HepG2 (cell line): Measurements from ENCODE around the gene VPS4A. TPM values are rescaled to one million over a fixed set of nuclear protein-coding genes. Genes with fewer than 3 reads are reported as not detected.

Experiments
- CEBPB ChIP-seq: IDR thresholded peaks from 2 replicates; pipeline ENCODE4 v1.6.1; 2011; ENCODE audit warnings: low read depth, low read length, improper control_type of control experiment, borderline replicate concordance
- HES4 ChIP-seq: sonication (generic); formaldehyde crosslinking; IDR thresholded peaks from 2 replicates; pipeline ENCODE4 v1.9.0; 2021; ENCODE audit warnings: mild to moderate bottlenecking, missing genetic modification reagents, borderline replicate concordance
- PHF21A ChIP-seq: sonication (generic); formaldehyde crosslinking; IDR thresholded peaks from 2 replicates; pipeline ENCODE4 v1.5.0; 2020; ENCODE audit warnings: mild to moderate bottlenecking, missing genetic modification reagents
- PHF5A ChIP-seq: IDR thresholded peaks from one replicate; pipeline ENCODE4 v1.6.1; 2018; ENCODE audit warnings: low read depth, missing genetic modification reagents; ENCODE audit not compliant: unreplicated experiment
- REPIN1 ChIP-seq: sonication (generic); formaldehyde crosslinking; IDR thresholded peaks from 2 replicates; pipeline ENCODE4 v1.8.0; 2022; ENCODE audit warnings: missing genetic modification reagents, low read depth, mild to moderate bottlenecking, borderline replicate concordance
- ZEB1 ChIP-seq: IDR thresholded peaks from 2 replicates; pipeline ENCODE4 v1.6.1; 2012; ENCODE audit warnings: mild to moderate bottlenecking, low read depth, inconsistent platforms; ENCODE audit not compliant: insufficient replicate concordance
- ZFP82 ChIP-seq: sonication (generic); formaldehyde crosslinking; IDR thresholded peaks from 2 replicates; pipeline ENCODE4 v1.5.1; 2020; ENCODE audit warnings: mild to moderate bottlenecking, missing genetic modification reagents, borderline replicate concordance
- ZFY ChIP-seq: sonication (generic); formaldehyde crosslinking; IDR thresholded peaks from 2 replicates; pipeline ENCODE4 v1.4.0; 2020; ENCODE audit warnings: missing genetic modification reagents
- ZMYM4 ChIP-seq: sonication (generic); formaldehyde crosslinking; IDR thresholded peaks from 2 replicates; pipeline ENCODE4 v1.8.1; 2023; ENCODE audit warnings: mild to moderate bottlenecking, missing genetic modification reagents
- ZNF225 ChIP-seq: sonication (generic); formaldehyde crosslinking; IDR thresholded peaks from 2 replicates; pipeline ENCODE4 v1.4.0; 2020; ENCODE audit warnings: mild to moderate bottlenecking, missing genetic modification reagents
- ZNF33B ChIP-seq: sonication (generic); formaldehyde crosslinking; IDR thresholded peaks from 2 replicates; pipeline ENCODE4 v1.5.1; 2020; ENCODE audit warnings: mild to moderate bottlenecking, missing genetic modification reagents
- ZNF563 ChIP-seq: sonication (generic); formaldehyde crosslinking; IDR thresholded peaks from 2 replicates; pipeline ENCODE4 v1.8.0; 2022; ENCODE audit warnings: mild to moderate bottlenecking, moderate library complexity, missing genetic modification reagents
- ZNF614 ChIP-seq: IDR thresholded peaks from 2 replicates; pipeline ENCODE4 v1.6.1; 2018; ENCODE audit warnings: missing biosample characterization, missing genetic modification reagents, inconsistent platforms, borderline replicate concordance
- polyA plus RNA-seq, 8 experiments: library from polyadenylated mRNA; depleted of rRNA in 3 of 8; stranded (reverse) in 7 of 8; unstranded in 1 of 8; fragments of >200 nt; fragmentation: Illumina TruSeq in 4 of 8; extraction: Trizol in 4 of 8; gene quantifications; 2 replicates each; pipeline versions ENCODE4 v1.2.1 to v1.2.3, GENCODE V29; 2011 to 2016; ENCODE audit warnings: low read depth in 4 of 8, missing spikeins in 1 of 8, mixed read lengths in 1 of 8; ENCODE audit not compliant: insufficient read depth in 1 of 8
- total RNA-seq, 5 experiments: library from RNA; depleted of rRNA; stranded (reverse); fragments of >200 nt; fragmentation: Illumina TruSeq; extraction: Trizol; gene quantifications; 2 replicates each; pipeline ENCODE4 v1.2.3, GENCODE V29; 2016; ENCODE audit warnings: low read depth in 1 of 5
- TF ChIP-seq, protein P1 (sequence below): IDR thresholded peaks from 2 replicates; pipeline ENCODE4 v1.6.1; 2016; ENCODE audit warnings: low read depth, borderline replicate concordance
- TF ChIP-seq, protein P2 (sequence below): sonication (generic); formaldehyde crosslinking; IDR thresholded peaks from 2 replicates; pipeline ENCODE4 v1.8.0; 2022; ENCODE audit warnings: mild to moderate bottlenecking, missing genetic modification reagents, moderate library complexity
- TF ChIP-seq, protein P3 (sequence below): sonication (generic); formaldehyde crosslinking; IDR thresholded peaks from 2 replicates; pipeline ENCODE4 v1.4.0; 2020; ENCODE audit warnings: missing genetic modification reagents
- TF ChIP-seq, protein P4 (sequence below): sonication (generic); IDR thresholded peaks from 2 replicates; pipeline ENCODE4 v1.6.1; 2016; ENCODE audit warnings: low read depth, borderline replicate concordance
- TF ChIP-seq, protein P5 (sequence below): sonication (generic); formaldehyde crosslinking; IDR thresholded peaks from 2 replicates; pipeline ENCODE4 v1.4.0; 2020; ENCODE audit warnings: missing genetic modification reagents, mild to moderate bottlenecking, borderline replicate concordance
- TF ChIP-seq, protein P6 (sequence below): sonication (generic); formaldehyde crosslinking; IDR thresholded peaks from 2 replicates; pipeline ENCODE4 v1.4.0; 2020; ENCODE audit warnings: missing genetic modification reagents, low read depth, mild to moderate bottlenecking, borderline replicate concordance

VPS4A gene
- total and polyA plus RNA-seq, 2 of the 13 experiments (the other 11 are each of a cell fraction or from before 2014, with no cell fraction given): 13.2 to 27.9 TPM

DNA sequence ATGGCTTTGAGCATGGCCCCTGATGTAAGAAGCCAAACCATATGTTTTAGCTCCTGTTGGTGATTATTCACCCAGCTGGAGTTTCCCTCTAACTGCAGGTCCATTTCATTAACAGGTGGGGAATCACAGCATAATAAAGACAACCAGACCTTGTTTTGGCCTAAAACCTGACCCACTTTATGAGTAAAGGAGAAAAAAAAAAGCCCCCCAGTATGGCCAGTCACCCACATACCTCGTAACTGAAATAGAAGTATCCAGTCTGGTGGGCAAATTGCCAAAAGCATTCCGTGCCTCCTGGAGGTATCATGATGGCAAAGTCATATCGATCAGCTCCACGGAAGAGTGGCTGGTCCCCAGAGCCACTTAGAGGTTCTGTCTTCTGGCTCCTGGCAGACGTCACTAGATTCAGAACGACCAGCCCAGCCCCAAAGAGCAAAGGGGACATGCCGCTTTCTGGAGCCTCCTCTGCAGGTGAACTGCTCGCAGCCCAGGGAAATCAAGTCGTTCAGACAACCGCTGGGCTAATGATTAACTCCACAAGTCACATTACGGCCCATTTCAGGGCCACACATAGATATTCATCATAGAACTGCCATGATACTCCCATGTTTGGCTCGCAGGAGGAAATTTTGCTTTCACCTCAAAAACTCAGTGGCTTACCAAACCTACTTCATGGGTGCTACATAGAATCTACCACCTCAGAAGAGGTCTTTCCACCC is 40.3 kb downstream of the VPS4A start, which contains the start of gene TMED6 (continued):
- TF ChIP-seq HES4 (no peak), ZNF614 (CRISPR knock-in tag) (peak; percentile 54; the same call in 1 of the 2 replicates), PHF21A (CRISPR knock-in tag) (0 out of 2 replicates have a peak, but pooled peaks have one; percentile 48), ZNF563 (CRISPR knock-in tag) (no peak), ZMYM4 (0 out of 2 replicates have a peak, but pooled peaks have one; percentile 32), ZEB1 (no peak), PHF5A (CRISPR knock-in tag) (no peak), ZFY (CRISPR knock-in tag) (no peak; the same call in 1 of the 2 replicates), CEBPB (no peak), ZFP82 (CRISPR knock-in tag) (no peak), ZNF225 (CRISPR knock-in tag) (no peak), ZNF33B (CRISPR knock-in tag) (no peak), REPIN1 (CRISPR knock-in tag) (peak; percentile 55; the same call in 1 of the 2 replicates)
- TF ChIP-seq, protein P1, sequence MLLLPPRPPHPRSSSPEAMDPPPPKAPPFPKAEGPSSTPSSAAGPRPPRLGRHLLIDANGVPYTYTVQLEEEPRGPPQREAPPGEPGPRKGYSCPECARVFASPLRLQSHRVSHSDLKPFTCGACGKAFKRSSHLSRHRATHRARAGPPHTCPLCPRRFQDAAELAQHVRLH (CRISPR knock-in tag): peak; percentile 33; the same call in 1 of the 2 replicates
- TF ChIP-seq, protein P2, sequence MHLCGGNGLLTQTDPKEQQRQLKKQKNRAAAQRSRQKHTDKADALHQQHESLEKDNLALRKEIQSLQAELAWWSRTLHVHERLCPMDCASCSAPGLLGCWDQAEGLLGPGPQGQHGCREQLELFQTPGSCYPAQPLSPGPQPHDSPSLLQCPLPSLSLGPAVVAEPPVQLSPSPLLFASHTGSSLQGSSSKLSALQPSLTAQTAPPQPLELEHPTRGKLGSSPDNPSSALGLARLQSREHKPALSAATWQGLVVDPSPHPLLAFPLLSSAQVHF (CRISPR knock-in tag): no peak
- TF ChIP-seq, protein P3, sequence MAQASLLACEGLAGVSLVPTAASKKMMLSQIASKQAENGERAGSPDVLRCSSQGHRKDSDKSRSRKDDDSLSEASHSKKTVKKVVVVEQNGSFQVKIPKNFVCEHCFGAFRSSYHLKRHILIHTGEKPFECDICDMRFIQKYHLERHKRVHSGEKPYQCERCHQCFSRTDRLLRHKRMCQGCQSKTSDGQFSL (CRISPR knock-in tag): no peak
- TF ChIP-seq, protein P4, sequence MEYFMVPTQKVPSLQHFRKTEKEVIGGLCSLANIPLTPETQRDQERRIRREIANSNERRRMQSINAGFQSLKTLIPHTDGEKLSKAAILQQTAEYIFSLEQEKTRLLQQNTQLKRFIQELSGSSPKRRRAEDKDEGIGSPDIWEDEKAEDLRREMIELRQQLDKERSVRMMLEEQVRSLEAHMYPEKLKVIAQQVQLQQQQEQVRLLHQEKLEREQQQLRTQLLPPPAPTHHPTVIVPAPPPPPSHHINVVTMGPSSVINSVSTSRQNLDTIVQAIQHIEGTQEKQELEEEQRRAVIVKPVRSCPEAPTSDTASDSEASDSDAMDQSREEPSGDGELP: 0 out of 2 replicates have a peak, but pooled peaks have one; percentile 29
- TF ChIP-seq, protein P5, sequence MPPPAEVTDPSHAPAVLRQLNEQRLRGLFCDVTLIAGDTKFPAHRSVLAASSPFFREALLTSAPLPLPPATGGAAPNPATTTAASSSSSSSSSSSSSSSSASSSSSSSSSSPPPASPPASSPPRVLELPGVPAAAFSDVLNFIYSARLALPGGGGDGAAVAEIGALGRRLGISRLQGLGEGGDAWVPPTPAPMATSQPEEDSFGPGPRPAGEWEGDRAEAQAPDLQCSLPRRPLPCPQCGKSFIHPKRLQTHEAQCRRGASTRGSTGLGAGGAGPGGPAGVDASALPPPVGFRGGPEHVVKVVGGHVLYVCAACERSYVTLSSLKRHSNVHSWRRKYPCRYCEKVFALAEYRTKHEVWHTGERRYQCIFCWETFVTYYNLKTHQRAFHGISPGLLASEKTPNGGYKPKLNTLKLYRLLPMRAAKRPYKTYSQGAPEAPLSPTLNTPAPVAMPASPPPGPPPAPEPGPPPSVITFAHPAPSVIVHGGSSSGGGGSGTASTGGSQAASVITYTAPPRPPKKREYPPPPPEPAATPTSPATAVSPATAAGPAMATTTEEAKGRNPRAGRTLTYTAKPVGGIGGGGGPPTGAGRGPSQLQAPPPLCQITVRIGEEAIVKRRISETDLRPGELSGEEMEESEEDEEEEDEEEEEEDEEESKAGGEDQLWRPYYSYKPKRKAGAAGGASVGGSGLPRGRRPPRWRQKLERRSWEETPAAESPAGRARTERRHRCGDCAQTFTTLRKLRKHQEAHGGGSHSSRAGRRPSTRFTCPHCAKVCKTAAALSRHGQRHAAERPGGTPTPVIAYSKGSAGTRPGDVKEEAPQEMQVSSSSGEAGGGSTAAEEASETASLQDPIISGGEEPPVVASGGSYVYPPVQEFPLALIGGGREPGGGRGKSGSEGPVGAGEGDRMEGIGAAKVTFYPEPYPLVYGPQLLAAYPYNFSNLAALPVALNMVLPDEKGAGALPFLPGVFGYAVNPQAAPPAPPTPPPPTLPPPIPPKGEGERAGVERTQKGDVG (CRISPR knock-in tag): no peak
- TF ChIP-seq, protein P6, sequence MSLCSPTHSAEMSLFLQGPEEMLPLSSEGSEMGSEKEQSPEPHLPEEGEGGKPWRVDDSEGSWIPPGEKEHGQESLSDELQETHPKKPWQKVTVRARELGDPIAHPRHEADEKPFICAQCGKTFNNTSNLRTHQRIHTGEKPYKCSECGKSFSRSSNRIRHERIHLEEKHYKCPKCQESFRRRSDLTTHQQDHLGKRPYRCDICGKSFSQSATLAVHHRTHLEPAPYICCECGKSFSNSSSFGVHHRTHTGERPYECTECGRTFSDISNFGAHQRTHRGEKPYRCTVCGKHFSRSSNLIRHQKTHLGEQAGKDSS (CRISPR knock-in tag): no peak
